Uterus (tissue), 2 donors: ENCODE results near the gene SH3GL3.

Experiments
- POLR2A ChIP-seq, 2 donors: fragments of 450-650 bp; IDR thresholded peaks; one replicate each; pipeline ENCODE4 v1.6.1; 2016; ENCODE audit warnings: antibody characterized with exemption in 2 of 2, mild to moderate bottlenecking in 1 of 2, moderate library complexity in 1 of 2
- TF ChIP-seq, protein P1 (sequence below), 4 experiments: fragments of 200-600 bp in 2 of 4; fragments of 450-650 bp in 2 of 4; sonication (generic) in 2 of 4; IDR thresholded peaks; one replicate each; pipeline ENCODE4 v1.5.1; 2016 to 2019; ENCODE audit warnings: antibody characterized with exemption in 4 of 4, mild to moderate bottlenecking in 2 of 4, moderate library complexity in 1 of 4

DNA sequence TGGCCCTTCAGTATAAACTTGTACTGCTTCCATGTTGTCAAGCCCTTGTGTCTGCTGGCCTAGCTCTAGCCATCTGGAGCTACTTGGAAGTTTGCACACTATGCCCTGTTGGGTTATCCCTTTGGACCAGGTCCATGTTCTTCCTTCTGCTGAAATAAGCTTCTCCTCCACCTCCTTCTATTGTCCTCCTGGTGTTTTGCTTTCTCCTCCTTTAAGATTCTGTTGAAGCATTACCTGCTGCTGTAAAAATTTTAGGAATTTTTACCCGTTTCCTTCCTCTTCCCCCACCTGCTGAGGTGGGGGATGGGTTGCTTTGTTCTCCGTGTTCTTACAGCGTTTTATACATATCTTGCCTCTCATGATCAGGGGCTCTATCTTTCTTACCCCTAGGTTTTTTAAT lies 51.7 kb downstream of the SH3GL3 start:
- TF ChIP-seq, protein P1, sequence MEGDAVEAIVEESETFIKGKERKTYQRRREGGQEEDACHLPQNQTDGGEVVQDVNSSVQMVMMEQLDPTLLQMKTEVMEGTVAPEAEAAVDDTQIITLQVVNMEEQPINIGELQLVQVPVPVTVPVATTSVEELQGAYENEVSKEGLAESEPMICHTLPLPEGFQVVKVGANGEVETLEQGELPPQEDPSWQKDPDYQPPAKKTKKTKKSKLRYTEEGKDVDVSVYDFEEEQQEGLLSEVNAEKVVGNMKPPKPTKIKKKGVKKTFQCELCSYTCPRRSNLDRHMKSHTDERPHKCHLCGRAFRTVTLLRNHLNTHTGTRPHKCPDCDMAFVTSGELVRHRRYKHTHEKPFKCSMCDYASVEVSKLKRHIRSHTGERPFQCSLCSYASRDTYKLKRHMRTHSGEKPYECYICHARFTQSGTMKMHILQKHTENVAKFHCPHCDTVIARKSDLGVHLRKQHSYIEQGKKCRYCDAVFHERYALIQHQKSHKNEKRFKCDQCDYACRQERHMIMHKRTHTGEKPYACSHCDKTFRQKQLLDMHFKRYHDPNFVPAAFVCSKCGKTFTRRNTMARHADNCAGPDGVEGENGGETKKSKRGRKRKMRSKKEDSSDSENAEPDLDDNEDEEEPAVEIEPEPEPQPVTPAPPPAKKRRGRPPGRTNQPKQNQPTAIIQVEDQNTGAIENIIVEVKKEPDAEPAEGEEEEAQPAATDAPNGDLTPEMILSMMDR (IDR thresholded peaks at IDR 0.05) = no peak
- TF ChIP-seq POLR2A (IDR thresholded peaks at IDR 0.05) = no peak
